ENCODE results near the gene RAI1. TPM values are rescaled to one million over a fixed set of nuclear protein-coding genes. Genes with fewer than 3 reads are reported as not detected.

RAI1 gene
- total and polyA plus RNA-seq, 2 of the 13 experiments (the other 11 are each of a cell fraction or from before 2014, with no cell fraction given), result 3.4 to 5.2 TPM

DNA sequence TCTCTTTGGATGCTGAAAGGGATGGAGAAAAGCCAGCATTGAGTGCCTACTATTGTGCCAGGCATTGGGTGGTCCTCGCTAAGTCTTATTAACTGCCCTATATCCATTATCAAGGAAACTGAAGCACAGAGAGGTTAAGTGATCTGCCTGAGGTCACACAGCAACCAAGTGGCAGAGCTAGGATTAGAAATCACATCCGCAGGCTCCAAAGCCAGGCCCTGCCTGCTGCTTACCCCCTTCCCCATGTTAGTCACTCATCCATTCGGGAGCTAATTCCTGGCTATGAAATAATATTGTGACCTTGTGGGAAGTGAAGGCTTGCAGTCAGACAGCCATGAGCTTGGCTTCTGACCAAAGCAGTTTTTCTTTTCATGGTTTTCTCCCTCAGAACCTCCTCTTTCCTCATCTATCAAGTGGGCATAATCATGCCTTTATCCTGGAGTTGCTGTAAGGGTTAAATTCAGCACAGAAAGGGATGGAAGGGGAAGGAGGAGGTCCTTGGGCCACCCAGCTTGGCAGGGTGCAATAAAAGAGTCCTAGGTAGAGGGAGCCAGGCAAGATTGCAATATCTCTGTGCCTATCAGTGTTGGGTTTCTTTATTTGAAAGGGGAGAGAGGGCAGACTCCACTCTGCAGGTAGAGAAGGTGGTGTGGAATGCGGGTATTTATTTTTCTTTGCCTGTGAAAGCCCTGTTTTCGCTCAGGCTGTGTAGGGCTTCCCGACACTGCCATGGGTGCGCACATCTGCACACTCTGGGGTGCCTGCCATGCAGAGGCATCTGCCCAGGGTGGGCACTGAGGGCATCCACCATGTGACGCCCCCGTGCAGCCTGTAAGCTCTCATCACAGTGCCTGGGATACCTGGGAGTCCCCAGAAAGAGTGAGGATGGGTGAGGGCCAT lies 11.3 kb downstream of the RAI1 start (continued):
- TF ChIP-seq MYC (CRISPR knock-in tag; IDR thresholded peaks at IDR 0.05; ENCODE audit: borderline replicate concordance), result no peak
- no peak for TF ChIP-seq ELK4 (CRISPR knock-in tag; IDR thresholded peaks at IDR 0.05; ENCODE audit: borderline replicate concordance)
- TF ChIP-seq SP1 (IDR thresholded peaks at IDR 0.05), result no peak
- TF ChIP-seq SP1 (CRISPR knock-in tag; IDR thresholded peaks at IDR 0.05), result 0 out of 2 replicates have a peak, but pooled peaks have one; percentile 7
- TF ChIP-seq AGO1 (IDR thresholded peaks at IDR 0.05; ENCODE audit: low read depth, low read length, poor library complexity, severe bottlenecking), result no peak
- peak; percentile 95 for TF ChIP-seq ZNF652 (CRISPR knock-in tag; IDR thresholded peaks at IDR 0.05; ENCODE audit: borderline replicate concordance, low read depth)
- TF ChIP-seq NCOA5 (CRISPR knock-in tag; IDR thresholded peaks at IDR 0.05), result no peak
- TF ChIP-seq, protein P1, sequence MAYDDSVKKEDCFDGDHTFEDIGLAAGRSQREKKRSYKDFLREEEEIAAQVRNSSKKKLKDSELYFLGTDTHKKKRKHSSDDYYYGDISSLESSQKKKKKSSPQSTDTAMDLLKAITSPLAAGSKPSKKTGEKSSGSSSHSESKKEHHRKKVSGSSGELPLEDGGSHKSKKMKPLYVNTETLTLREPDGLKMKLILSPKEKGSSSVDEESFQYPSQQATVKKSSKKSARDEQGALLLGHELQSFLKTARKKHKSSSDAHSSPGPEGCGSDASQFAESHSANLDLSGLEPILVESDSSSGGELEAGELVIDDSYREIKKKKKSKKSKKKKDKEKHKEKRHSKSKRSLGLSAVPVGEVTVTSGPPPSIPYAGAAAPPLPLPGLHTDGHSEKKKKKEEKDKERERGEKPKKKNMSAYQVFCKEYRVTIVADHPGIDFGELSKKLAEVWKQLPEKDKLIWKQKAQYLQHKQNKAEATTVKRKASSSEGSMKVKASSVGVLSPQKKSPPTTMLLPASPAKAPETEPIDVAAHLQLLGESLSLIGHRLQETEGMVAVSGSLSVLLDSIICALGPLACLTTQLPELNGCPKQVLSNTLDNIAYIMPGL (CRISPR knock-in tag; IDR thresholded peaks at IDR 0.05; ENCODE audit: borderline replicate concordance in 1 of 2, low read depth in 1 of 2), result no peak
- no peak for TF ChIP-seq MZF1 (CRISPR knock-in tag; IDR thresholded peaks at IDR 0.05; ENCODE audit: borderline replicate concordance)
- 0 out of 2 replicates have a peak, but pooled peaks have one; percentile 32 for TF ChIP-seq DRAP1 (CRISPR knock-in tag; IDR thresholded peaks at IDR 0.05)
- no peak for TF ChIP-seq TEAD2 (CRISPR knock-in tag; IDR thresholded peaks at IDR 0.05)
- TF ChIP-seq DPF2 (CRISPR knock-in tag; IDR thresholded peaks at IDR 0.05; ENCODE audit: borderline replicate concordance, low read depth), result 0 out of 2 replicates have a peak, but pooled peaks have one; percentile 11
- no peak for TF ChIP-seq JARID2 (CRISPR knock-in tag; IDR thresholded peaks at IDR 0.05; ENCODE audit: insufficient replicate concordance)
- TF ChIP-seq NCOR1 (IDR thresholded peaks at IDR 0.05; ENCODE audit: borderline replicate concordance, low read length), result no peak
- TF ChIP-seq ZNF768 (CRISPR knock-in tag; IDR thresholded peaks at IDR 0.05), result peak; percentile 97
- peak; percentile 55; the same call in 1 of the 2 replicates for TF ChIP-seq ZNF605 (CRISPR knock-in tag; IDR thresholded peaks at IDR 0.05)
- TF ChIP-seq, protein P2, sequence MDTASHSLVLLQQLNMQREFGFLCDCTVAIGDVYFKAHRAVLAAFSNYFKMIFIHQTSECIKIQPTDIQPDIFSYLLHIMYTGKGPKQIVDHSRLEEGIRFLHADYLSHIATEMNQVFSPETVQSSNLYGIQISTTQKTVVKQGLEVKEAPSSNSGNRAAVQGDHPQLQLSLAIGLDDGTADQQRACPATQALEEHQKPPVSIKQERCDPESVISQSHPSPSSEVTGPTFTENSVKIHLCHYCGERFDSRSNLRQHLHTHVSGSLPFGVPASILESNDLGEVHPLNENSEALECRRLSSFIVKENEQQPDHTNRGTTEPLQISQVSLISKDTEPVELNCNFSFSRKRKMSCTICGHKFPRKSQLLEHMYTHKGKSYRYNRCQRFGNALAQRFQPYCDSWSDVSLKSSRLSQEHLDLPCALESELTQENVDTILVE (CRISPR knock-in tag; IDR thresholded peaks at IDR 0.05), result no peak
- no peak for TF ChIP-seq HNF4G (IDR thresholded peaks at IDR 0.05; ENCODE audit: borderline replicate concordance, low read depth, low read length)
- no peak for TF ChIP-seq HNF4G (CRISPR knock-in tag; IDR thresholded peaks at IDR 0.05; ENCODE audit: borderline replicate concordance, low read depth)
- 0 out of 2 replicates have a peak, but pooled peaks have one; percentile 44 for TF ChIP-seq ZNF558 (CRISPR knock-in tag; IDR thresholded peaks at IDR 0.05; ENCODE audit: borderline replicate concordance)
- TF ChIP-seq TEF (CRISPR knock-in tag; IDR thresholded peaks at IDR 0.05), result no peak

Data from HepG2 (cell line).